Stimulated activated naive CD8-positive, alpha-beta T cell treated with anti-CD3 and anti-CD28 coated beads, Interleukin-15, amount 100 ng/mL, for 72 hours (primary cell): ENCODE data around the gene THYN1.
A peak's percentile ranks its signal among the peaks of the same experiment; 100 is the strongest.

Source experiments
- ATAC-seq: fragments of 150-1000 bp; cut with Tn5 transposase; 2 replicates; pipeline ENCODE4 v1.10.0; 2021; ENCODE audit warnings: mild to moderate bottlenecking, moderate library complexity
- DNase-seq, 2 donors: peaks; one replicate each; pipeline ENCODE4 v3.0.0; 2021 to 2022
- H3K27ac Mint-ChIP-seq, 2 donors: one replicate each; pipeline ENCODE4 v1.8.0; 2022; ENCODE audit warnings: mild to moderate bottlenecking in 2 of 2, mixed read lengths in 2 of 2, moderate library complexity in 2 of 2
- H3K27me3 Mint-ChIP-seq: one replicate; pipeline ENCODE4 v1.8.0; 2022; ENCODE audit warnings: mixed read lengths
- H3K4me1 Mint-ChIP-seq: one replicate; pipeline ENCODE4 v1.8.0; 2022; ENCODE audit warnings: mild to moderate bottlenecking, mixed read lengths
- H3K4me3 Mint-ChIP-seq, 2 donors: one replicate each; pipeline ENCODE4 v1.8.0; 2022; ENCODE audit warnings: mild to moderate bottlenecking in 2 of 2, mixed read lengths in 2 of 2, moderate library complexity in 1 of 2
- H3K9me3 Mint-ChIP-seq, 2 donors: one replicate each; pipeline ENCODE4 v1.8.0; 2022; ENCODE audit warnings: mixed read lengths in 2 of 2

Gene THYN1

DNA sequence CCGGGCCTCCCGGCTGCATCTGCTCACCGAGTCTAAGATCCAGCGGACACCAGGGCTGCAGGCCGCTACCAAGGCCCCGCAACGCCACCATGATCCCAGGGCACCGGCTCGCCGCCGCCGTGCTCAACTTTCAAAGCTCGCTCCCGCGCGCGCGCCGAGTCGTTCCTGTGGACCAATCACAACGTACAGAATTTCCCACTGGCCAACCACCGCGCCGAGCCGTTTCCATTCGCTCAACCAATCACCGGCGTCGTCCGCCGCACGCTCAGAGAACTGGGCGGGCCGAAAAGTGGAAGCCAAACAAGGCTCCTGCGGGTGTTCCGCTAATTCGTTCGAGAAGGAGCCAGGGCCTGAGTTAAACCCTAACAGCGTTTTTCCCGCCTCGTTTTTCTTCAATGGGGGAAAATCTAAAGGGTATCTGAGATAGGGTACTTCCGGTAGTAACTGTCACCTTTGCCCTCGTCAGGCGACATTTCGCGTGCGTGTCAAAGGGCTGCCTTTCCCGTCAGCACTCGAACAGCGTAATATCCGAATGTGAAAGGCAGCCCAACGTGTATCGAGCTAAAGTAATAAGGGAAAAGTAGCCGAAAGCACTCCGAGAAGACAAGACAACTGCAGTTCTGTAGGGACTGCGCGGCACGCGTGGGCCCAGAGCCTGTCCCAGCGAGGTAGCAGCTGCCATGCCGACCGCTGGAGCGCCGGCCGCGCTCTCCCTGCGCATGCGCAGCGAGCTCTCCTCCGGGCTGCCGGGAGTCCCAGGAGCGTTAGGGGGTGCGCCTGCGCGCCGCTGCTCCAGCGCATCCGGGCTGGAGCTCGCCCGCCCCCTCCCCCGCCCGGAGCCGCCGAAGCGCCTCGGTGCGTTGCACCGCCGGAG, 29.1 kb downstream of the THYN1 start, which contains the start of the genes NCAPD3 and VPS26B:
Gene NCAPD3 (minus strand): TSS at position 132 of the 874 bp plus-strand sequence. CDS start 41 bp downstream, at position 91.
Gene VPS26B (plus strand): TSS at position 836 of the 874 bp plus-strand sequence. CDS start 452 bp downstream, outside the sequence.
- peak; percentile 85 for ATAC-seq
- peak; percentile 94 to 96 for DNase-seq
- Mint-ChIP-seq H3K27ac (peak within 1 kb of the TSS; percentile 98 to 99), H3K4me3 (peak within 1 kb of the TSS; percentile 95 to 100), H3K4me1 (peaks cover 68% of the 10 kb centered on the region), H3K27me3 (no peaks in the 10 kb centered on the region), H3K9me3 (no peaks in the 10 kb centered on the region)

DNA sequence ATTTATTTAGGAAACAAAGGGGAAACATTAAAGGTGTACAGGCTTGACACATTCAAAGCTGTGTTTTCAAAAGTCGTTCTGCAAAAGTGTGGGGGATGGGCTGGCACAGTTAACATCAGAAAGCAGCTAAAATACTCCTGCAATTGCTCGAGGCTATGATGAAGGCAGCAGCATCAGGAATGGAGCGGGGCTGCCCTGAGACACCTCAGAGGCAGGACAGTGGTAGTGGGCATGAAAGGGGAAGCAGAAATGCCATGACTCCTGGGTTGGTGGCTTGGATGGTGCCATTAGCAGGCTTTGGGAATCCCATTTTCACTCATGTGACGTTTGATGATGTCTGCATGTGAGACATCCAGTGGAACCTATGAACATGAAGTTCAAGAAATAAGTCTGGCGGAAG, 30.0 kb downstream of the THYN1 start:
- Mint-ChIP-seq H3K27ac (peak overlapping the region; percentile 98 to 99), H3K27me3 (no peaks in the 10 kb centered on the region), H3K4me1 (peaks cover 64% of the 10 kb centered on the region), H3K4me3 (peak overlapping the region; percentile 95 to 100), H3K9me3 (no peaks in the 10 kb centered on the region)
- ATAC-seq (no peak), DNase-seq (peak in 1 of 2 donors; percentile 11)

DNA sequence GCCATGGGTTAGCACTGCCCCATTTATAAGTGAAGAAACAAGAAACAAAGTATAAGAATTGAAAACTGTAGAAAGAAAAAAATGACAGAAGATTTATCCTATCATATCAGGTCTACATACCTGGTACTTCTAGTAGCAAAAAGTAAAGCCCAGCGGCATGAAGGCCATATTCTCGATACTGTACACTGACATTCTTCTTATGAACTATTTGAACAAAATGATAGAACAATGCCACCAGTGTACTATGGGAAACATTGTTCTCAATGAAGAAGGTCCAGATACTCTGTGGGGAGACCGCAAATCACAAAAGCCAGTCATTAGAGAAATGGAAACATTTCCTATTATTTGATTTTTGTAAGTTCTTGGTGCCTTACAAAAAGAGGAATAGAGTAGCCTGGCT, 36.3 kb downstream of the THYN1 start:
- Mint-ChIP-seq H3K9me3 (no peaks in the 10 kb centered on the region), H3K27ac (no peak overlapping the region), H3K4me1 (peaks cover 44% of the 10 kb centered on the region), H3K27me3 (no peaks in the 10 kb centered on the region), H3K4me3 (no peak overlapping the region)
- no peak for DNase-seq
- no peak for ATAC-seq

DNA sequence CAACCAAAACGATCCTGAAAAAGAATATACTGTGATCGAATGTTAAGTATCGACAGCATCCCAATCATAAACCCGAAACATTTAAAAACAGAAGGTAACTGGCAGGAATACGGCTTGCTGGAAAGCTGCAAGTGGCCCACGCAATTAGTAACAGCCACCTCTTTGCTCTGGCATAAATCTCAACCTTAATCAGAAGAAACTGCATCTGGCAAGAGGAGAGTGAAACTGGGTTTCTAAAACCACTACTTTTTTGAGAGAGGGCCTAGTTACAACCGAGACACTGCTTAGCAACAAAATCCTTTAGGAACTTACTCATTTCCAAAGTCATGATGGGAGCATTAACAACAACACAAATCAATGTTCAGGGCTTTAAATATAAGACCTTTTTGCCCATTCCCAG, 37.3 kb downstream of the THYN1 start:
- ATAC-seq: no peak
- DNase-seq: no peak
- Mint-ChIP-seq H3K4me3 (no peak overlapping the region), H3K27me3 (no peaks in the 10 kb centered on the region), H3K4me1 (peaks cover 35% of the 10 kb centered on the region), H3K27ac (no peak overlapping the region), H3K9me3 (no peaks in the 10 kb centered on the region)

DNA sequence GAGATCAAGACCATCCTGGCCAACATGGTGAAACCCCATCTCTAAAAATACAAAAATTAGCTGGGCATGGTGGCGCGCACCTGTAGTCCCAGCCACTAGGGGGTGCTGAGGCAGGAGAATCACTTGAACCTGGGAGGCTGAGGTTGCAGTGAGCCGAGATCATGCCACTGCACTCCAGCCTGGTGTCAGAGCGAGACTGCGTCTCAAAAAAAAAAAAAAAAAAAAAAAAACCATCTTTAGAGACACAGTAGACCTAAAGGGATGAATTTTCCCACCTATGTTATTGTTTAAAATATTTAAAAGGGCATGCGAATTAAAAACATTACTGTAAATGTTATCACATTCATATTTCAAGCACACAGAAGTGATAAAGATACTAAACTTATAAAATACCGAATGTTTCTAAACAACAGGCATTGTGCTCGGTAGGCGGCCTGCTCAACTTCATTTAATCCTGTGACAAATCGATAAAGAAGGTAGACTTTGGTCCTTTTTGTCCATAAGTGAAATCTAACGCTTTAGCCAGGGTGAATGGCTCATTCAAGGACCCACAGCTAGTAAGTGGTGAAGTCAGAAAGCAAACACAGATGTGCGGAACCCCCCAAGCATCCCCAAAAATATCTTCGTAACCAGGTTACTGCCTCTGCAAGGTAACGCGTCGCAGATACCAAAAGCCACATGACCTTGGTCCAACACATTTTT, 45.5 kb downstream of the THYN1 start:
- Mint-ChIP-seq H3K27me3 (no peaks in the 10 kb centered on the region), H3K27ac (no peak overlapping the region), H3K4me3 (no peak overlapping the region), H3K4me1 (no peaks in the 10 kb centered on the region), H3K9me3 (no peaks in the 10 kb centered on the region)
- ATAC-seq (no peak), DNase-seq (peak; percentile 61 to 67)

DNA sequence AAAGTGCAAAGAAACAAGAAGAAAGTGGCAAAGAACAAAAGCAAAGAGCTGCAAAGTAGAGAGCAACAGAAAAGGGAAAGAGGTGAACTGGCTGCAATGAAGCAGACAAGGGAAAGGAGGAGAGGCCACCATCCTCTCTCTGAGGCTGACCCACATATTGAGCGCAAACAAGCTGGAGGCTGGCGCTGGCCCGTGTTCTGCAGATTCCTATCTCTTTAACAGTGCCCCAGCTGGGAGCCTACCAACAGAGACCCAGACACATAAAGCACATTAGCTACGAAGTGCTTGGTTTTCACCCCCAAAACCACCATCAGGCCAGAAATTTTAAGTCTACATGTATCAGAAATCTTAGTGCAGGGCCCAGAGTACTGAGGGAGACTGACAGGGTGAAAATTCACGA, 47.0 kb downstream of the THYN1 start:
- Mint-ChIP-seq H3K4me3 (no peak overlapping the region), H3K27me3 (no peaks in the 10 kb centered on the region), H3K4me1 (no peaks in the 10 kb centered on the region), H3K9me3 (no peaks in the 10 kb centered on the region), H3K27ac (no peak overlapping the region)
- DNase-seq (no peak), ATAC-seq (no peak)

DNA sequence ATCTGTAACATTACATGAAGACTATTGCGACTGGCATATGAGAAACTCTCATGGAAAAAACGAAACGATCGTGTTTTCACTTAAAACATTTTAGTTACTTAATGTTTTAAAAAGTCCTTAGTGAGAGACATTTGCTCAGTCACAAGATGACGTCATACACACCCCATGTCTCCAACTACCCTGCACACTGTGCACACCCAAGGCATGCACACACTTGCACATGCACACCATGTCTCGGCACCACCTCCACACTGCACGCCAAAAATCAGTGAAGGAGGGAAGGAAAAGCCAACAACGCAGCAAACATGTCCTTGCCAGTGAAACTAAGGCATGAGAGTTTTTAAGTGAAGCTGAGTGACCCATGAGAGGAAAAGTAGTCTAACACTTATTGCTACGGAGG, 47.4 kb downstream of the THYN1 start:
- no peak overlapping the region for H3K4me3 Mint-ChIP-seq
- ATAC-seq: no peak

DNA sequence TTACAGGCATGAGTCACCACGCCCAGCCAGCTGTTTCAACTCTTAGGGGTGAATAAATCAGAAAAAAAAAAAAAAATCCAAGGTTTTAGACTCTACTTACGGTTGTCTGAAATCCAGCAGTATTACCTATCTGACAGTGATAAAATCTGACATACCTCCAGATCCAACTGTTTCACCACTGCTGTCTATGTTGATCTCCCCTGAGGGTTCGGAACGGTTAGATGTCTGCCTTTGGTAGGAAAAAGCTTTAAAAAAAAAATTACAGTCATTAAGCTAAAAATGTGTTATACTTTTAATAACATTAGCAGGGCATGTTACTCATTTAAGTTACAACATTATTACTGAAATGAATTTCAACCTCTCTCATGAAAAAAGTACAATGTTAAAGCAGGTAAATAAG, 50.5 kb downstream of the THYN1 start:
- H3K4me3 Mint-ChIP-seq: no peak overlapping the region
- no peaks in the 10 kb centered on the region for H3K4me1 Mint-ChIP-seq
- no peaks in the 10 kb centered on the region for H3K9me3 Mint-ChIP-seq
- no peak for DNase-seq
- no peak for ATAC-seq
- H3K27ac Mint-ChIP-seq: no peak overlapping the region
- H3K27me3 Mint-ChIP-seq: no peaks in the 10 kb centered on the region

More for the DNA sequence above, 47.4 kb downstream of the THYN1 start:
- no peak overlapping the region for H3K27ac Mint-ChIP-seq
- H3K9me3 Mint-ChIP-seq: no peaks in the 10 kb centered on the region
- H3K4me1 Mint-ChIP-seq: no peaks in the 10 kb centered on the region
- DNase-seq: no peak
- H3K27me3 Mint-ChIP-seq: no peaks in the 10 kb centered on the region

DNA sequence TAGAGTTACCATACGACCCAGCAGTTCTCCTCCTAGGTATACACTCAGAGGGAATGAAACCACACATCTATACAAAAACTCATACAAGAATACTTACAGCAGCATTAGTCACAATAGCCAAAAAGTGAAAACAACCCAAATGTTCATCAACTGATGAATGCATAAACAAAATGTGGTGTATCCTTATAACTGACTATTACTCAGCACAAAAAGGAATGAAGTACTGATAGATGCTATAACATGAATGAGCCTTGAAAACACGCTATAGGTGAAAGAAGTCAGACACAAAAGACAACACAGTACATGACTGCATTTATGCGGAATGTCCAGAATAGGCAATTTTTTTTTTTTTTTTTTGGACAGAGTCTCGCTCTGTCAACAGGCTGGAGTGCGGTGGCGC, 52.5 kb downstream of the THYN1 start:
- ATAC-seq: no peak
- Mint-ChIP-seq H3K27ac (no peak overlapping the region), H3K4me1 (no peaks in the 10 kb centered on the region), H3K27me3 (no peaks in the 10 kb centered on the region), H3K4me3 (no peak overlapping the region), H3K9me3 (no peaks in the 10 kb centered on the region)
- no peak for DNase-seq

DNA sequence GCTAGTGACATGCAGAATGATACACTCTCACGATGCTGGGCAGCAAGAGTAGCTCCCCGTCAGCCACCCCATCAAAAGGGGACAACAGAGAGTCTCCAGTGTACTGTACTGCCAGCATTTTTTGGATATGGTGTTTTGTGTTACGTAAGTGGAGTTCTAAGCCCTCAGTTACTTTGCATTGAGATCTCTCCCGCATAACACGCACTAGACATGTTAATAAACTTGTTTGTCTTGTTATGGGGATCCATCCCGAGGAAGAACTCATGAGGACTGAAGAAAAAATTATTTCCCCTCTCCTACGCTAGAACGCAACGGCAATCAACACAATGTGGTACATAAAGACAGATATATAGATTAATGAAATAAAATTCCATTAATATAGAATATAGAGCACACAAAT, 53.6 kb downstream of the THYN1 start:
- ATAC-seq (no peak), DNase-seq (no peak)
- no peaks in the 10 kb centered on the region for H3K9me3 Mint-ChIP-seq
- no peak overlapping the region for H3K4me3 Mint-ChIP-seq
- H3K27ac Mint-ChIP-seq: no peak overlapping the region
- H3K27me3 Mint-ChIP-seq: no peaks in the 10 kb centered on the region
- no peaks in the 10 kb centered on the region for H3K4me1 Mint-ChIP-seq
